ENCODE results near the gene ALDH4A1. TPM values are rescaled to one million over a fixed set of nuclear protein-coding genes. Genes with fewer than 3 reads are reported as not detected.

The ALDH4A1 gene
- total RNA-seq, 4 donors from 2014 or later: 25.0 to 33.0 (median 29.6) TPM

DNA sequence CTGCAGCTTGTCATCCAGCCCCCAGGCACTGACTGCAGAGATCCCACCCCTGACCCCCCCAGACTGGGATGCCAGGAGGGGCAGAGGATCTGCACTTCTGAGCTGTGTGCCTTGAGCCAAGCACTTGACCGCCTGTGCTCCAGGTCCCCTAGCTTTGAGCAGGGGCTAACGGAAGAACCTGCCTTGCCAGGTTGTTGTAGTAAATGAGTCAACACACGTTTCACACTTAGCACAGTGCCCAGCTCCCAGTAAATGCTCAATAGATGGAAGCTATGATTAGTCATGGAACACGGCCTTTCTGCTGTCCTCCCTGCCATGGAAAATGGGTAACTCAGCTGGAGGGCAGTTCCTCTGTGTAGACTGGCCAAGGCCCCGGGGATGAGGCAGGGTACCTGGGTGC, 30.0 kb upstream of the ALDH4A1 start:
- Histone ChIP-seq H3K4me3 (no peak overlapping the region), H3K4me1 (peaks cover 70% of the 10 kb centered on the region)

DNA sequence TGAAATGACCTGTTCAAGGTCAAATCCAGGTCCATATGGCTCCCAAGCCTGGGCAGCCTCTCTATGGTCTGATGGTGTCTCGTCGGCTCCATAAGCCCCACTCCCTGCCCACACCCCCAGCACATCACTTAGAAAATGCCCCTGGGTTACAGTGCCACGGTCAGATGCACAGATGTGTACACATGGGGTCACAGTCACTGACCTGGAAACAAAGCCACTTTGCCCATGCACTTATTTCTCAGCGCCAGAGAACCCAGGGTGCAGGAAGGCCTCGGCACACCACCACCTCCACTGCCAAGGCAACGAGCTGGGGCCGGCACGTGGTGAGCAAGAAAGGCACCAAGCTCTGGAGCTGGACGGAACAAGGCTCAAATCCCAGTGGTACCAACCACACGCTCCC, 29.4 kb upstream of the ALDH4A1 start:
- Histone ChIP-seq H3K4me3 (no peak overlapping the region), H3K36me3 (peaks cover 8% of the 10 kb centered on the region), H3K27ac (no peak overlapping the region), H3K27me3 (no peaks in the 10 kb centered on the region), H3K4me1 (peaks cover 71% of the 10 kb centered on the region), H3K9me3 (no peaks in the 10 kb centered on the region)
- no peak for DNase-seq (ENCODE audit: low spot score in 2 of 2)
- TF ChIP-seq POLR2AphosphoS5 (IDR thresholded peaks at IDR 0.05): no peak
- TF ChIP-seq POLR2A (IDR thresholded peaks at IDR 0.05): no peak
- TF ChIP-seq EP300 (IDR thresholded peaks at IDR 0.05): no peak
- TF ChIP-seq, protein P1, sequence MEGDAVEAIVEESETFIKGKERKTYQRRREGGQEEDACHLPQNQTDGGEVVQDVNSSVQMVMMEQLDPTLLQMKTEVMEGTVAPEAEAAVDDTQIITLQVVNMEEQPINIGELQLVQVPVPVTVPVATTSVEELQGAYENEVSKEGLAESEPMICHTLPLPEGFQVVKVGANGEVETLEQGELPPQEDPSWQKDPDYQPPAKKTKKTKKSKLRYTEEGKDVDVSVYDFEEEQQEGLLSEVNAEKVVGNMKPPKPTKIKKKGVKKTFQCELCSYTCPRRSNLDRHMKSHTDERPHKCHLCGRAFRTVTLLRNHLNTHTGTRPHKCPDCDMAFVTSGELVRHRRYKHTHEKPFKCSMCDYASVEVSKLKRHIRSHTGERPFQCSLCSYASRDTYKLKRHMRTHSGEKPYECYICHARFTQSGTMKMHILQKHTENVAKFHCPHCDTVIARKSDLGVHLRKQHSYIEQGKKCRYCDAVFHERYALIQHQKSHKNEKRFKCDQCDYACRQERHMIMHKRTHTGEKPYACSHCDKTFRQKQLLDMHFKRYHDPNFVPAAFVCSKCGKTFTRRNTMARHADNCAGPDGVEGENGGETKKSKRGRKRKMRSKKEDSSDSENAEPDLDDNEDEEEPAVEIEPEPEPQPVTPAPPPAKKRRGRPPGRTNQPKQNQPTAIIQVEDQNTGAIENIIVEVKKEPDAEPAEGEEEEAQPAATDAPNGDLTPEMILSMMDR (IDR thresholded peaks at IDR 0.05): no peak
- 86% methylated on average over 5 of the region's 10 CpGs for WGBS

More for the DNA sequence above, 30.0 kb upstream of the ALDH4A1 start:
- H3K9me3 ChIP-seq: no peaks in the 10 kb centered on the region
- no peak overlapping the region for H3K27ac ChIP-seq
- TF ChIP-seq, protein P1 (IDR thresholded peaks at IDR 0.05): no peak
- TF ChIP-seq EP300 (IDR thresholded peaks at IDR 0.05) (no peak), POLR2AphosphoS5 (IDR thresholded peaks at IDR 0.05) (no peak), POLR2A (IDR thresholded peaks at IDR 0.05) (no peak)
- WGBS: 57% methylated on average over 3 of the region's 5 CpGs
- H3K27me3 ChIP-seq: no peaks in the 10 kb centered on the region
- peaks cover 8% of the 10 kb centered on the region for H3K36me3 ChIP-seq
- no peak for DNase-seq (ENCODE audit: low spot score in 2 of 2)

DNA sequence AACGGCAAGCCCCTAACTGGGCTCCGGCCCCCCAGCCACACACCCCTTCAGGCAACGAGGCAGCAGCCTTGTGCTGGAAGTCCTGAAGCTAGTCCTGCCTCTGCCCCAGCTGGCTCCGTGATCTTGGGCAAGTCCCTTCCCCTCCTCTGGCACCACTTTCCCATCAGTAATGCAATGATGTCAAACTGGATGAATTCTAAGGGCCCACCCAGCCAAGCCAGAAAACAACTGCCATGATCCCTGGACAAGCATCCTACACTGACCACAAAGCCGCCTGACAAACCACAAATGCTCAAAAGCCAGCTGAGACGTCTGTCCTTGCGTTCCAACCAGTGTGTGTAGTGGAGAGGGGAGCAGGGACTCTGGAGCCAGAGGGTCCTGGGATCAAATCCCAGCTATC, 27.3 kb upstream of the ALDH4A1 start:
- TF ChIP-seq POLR2A (IDR thresholded peaks at IDR 0.05) (no peak), POLR2AphosphoS5 (IDR thresholded peaks at IDR 0.05) (no peak), EP300 (IDR thresholded peaks at IDR 0.05) (no peak)
- TF ChIP-seq, protein P1 (IDR thresholded peaks at IDR 0.05): no peak
- no CpG with 5 or more reads among the region's 7 CpGs for WGBS
- peaks cover 80% of the 10 kb centered on the region for H3K4me1 ChIP-seq

DNA sequence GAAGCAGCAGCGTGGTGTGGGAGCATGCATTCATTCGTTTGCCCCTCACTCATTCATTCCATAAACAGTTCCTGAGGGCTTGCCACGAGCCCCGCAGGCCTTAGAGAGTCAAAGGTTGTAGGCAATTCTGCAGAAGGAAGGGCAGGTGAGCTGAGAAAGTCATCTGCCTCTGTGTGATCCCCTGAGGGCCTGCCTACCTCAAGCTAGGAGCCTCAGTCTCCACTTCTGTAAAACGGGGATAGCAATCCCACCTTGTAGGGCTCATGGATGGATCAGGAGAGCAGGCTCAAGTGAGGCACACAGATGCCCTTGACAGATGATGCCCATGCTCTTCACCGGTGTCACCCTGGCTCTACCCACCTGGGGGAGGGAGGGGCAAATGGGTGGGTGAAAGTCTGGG, 26.6 kb upstream of the ALDH4A1 start:
- Histone ChIP-seq H3K4me1 (peaks cover 87% of the 10 kb centered on the region), H3K4me3 (no peak overlapping the region), H3K9me3 (no peaks in the 10 kb centered on the region), H3K27me3 (no peaks in the 10 kb centered on the region), H3K27ac (no peak overlapping the region), H3K36me3 (no peaks in the 10 kb centered on the region)
- DNase-seq (ENCODE audit: low spot score in 2 of 2): no peak
- 100% methylated on average over 3 of the region's 6 CpGs for WGBS
- TF ChIP-seq POLR2A (IDR thresholded peaks at IDR 0.05): no peak
- TF ChIP-seq POLR2AphosphoS5 (IDR thresholded peaks at IDR 0.05): no peak
- TF ChIP-seq EP300 (IDR thresholded peaks at IDR 0.05): no peak
- TF ChIP-seq, protein P1 (IDR thresholded peaks at IDR 0.05): no peak

More for the DNA sequence above, 27.3 kb upstream of the ALDH4A1 start:
- Histone ChIP-seq H3K4me3 (no peak overlapping the region), H3K27ac (no peak overlapping the region), H3K36me3 (peaks cover 2% of the 10 kb centered on the region), H3K27me3 (no peaks in the 10 kb centered on the region), H3K9me3 (no peaks in the 10 kb centered on the region)
- DNase-seq (ENCODE audit: low spot score in 2 of 2): no peak

DNA sequence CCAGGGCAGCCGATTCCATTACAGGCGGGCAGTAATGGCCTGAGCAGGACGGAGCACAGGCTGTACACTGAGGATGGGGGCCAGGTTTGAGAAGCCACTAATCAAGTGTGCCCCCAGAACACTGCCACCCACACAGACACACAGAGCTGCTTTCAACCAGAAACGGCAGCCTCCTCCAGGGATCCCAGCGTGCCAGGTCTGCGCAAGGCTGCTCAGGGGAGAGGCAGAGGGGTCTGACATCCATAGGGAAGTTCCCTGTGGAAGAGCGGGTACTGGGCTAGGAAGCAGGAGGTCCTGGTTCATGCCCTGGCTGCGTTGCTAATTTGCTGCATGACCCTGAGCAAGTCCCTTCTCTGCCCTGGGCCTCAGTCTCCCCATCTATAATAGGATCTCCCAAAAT, 26.1 kb upstream of the ALDH4A1 start:
- 53% methylated on average over 7 of the region's 8 CpGs for WGBS
- H3K4me3 ChIP-seq: no peak overlapping the region
- no peaks in the 10 kb centered on the region for H3K27me3 ChIP-seq
- peaks cover 93% of the 10 kb centered on the region for H3K4me1 ChIP-seq
- H3K27ac ChIP-seq: peak overlapping the region; percentile 11
- no peaks in the 10 kb centered on the region for H3K9me3 ChIP-seq
- no peaks in the 10 kb centered on the region for H3K36me3 ChIP-seq
- no peak for DNase-seq (ENCODE audit: low spot score in 2 of 2)
- TF ChIP-seq EP300 (IDR thresholded peaks at IDR 0.05): no peak
- TF ChIP-seq POLR2AphosphoS5 (IDR thresholded peaks at IDR 0.05): no peak
- TF ChIP-seq, protein P1 (IDR thresholded peaks at IDR 0.05): no peak
- no peak for TF ChIP-seq POLR2A (IDR thresholded peaks at IDR 0.05)
